Mesenchymal stem cell (in vitro differentiated cells and primary cell): ENCODE data around the gene SRSF12.

Experiments
- DNase-seq: peaks from one replicate; pipeline ENCODE4 v3.0.0-alpha.2; 2013
- H2AFZ ChIP-seq: one replicate; pipeline ENCODE4 v1.6.1; 2013; ENCODE audit warnings: low read depth, mild to moderate bottlenecking, control low read depth, inconsistent platforms, low read length, moderate library complexity
- H2AK5ac ChIP-seq: 2 replicates; pipeline ENCODE4 v1.6.1; 2013; ENCODE audit warnings: low read length, moderate library complexity, mild to moderate bottlenecking, inconsistent platforms; ENCODE audit not compliant: severe bottlenecking
- H2BK120ac ChIP-seq: one replicate; pipeline ENCODE4 v1.6.1; 2013; ENCODE audit warnings: low read depth, mild to moderate bottlenecking, inconsistent platforms, low read length, moderate library complexity
- H2BK12ac ChIP-seq, 2 experiments: one replicate each; pipeline ENCODE4 v1.6.1; 2013; ENCODE audit warnings: inconsistent platforms in 2 of 2, low read length in 2 of 2, mild to moderate bottlenecking in 2 of 2, moderate library complexity in 2 of 2, control low read depth in 1 of 2
- H2BK15ac ChIP-seq: one replicate; pipeline ENCODE4 v1.6.1; 2013; ENCODE audit warnings: mild to moderate bottlenecking, low read depth, inconsistent platforms; ENCODE audit not compliant: poor library complexity, severe bottlenecking
- H2BK5ac ChIP-seq: 2 replicates; pipeline ENCODE4 v1.6.1; 2013; ENCODE audit warnings: low read depth, mild to moderate bottlenecking, low read length, control low read depth, inconsistent platforms; ENCODE audit not compliant: poor library complexity, severe bottlenecking
- H3K14ac ChIP-seq, 2 experiments: one replicate each; pipeline ENCODE4 v1.6.1; 2013; ENCODE audit warnings: inconsistent platforms in 2 of 2, low read length in 2 of 2, control low read depth in 1 of 2, mild to moderate bottlenecking in 1 of 2, moderate library complexity in 1 of 2
- H3K18ac ChIP-seq, 2 experiments: one replicate each; pipeline ENCODE4 v1.6.1; 2013; ENCODE audit warnings: inconsistent platforms in 2 of 2, low read length in 2 of 2, control low read depth in 1 of 2, low read depth in 1 of 2, mild to moderate bottlenecking in 1 of 2
- H3K23ac ChIP-seq, 2 experiments: one replicate each; pipeline ENCODE4 v1.6.1; 2013; ENCODE audit warnings: inconsistent platforms in 2 of 2, low read length in 2 of 2, mild to moderate bottlenecking in 2 of 2, moderate library complexity in 2 of 2, control low read depth in 1 of 2
- H3K27ac ChIP-seq: 2 replicates; pipeline ENCODE4 v1.5.1; 2013; ENCODE audit warnings: mild to moderate bottlenecking, moderate library complexity, low read length, control low read depth, inconsistent platforms; ENCODE audit not compliant: poor library complexity, severe bottlenecking
- H3K27me3 ChIP-seq, 2 experiments: 2 replicates each; pipeline versions ENCODE4 v1.6.1 to v1.7.0; 2013; ENCODE audit warnings: low read length in 2 of 2, mild to moderate bottlenecking in 2 of 2, moderate library complexity in 2 of 2, control low read depth in 1 of 2, inconsistent platforms in 1 of 2; ENCODE audit not compliant: control insufficient read depth in 1 of 2, insufficient read depth in 1 of 2
- H3K36me3 ChIP-seq, 2 experiments: 2 replicates each; pipeline versions ENCODE4 v1.6.1 to v1.7.0; 2013; ENCODE audit warnings: low read length in 2 of 2, control low read depth in 1 of 2, inconsistent platforms in 1 of 2, low read depth in 1 of 2, mild to moderate bottlenecking in 1 of 2; ENCODE audit not compliant: insufficient read depth in 2 of 2, control insufficient read depth in 1 of 2
- H3K4ac ChIP-seq, 2 experiments: one replicate each; pipeline ENCODE4 v1.6.1; 2013; ENCODE audit warnings: inconsistent platforms in 2 of 2, low read length in 2 of 2, mild to moderate bottlenecking in 2 of 2, moderate library complexity in 2 of 2, control low read depth in 1 of 2, low read depth in 1 of 2
- H3K4me1 ChIP-seq: 2 replicates; pipeline ENCODE4 v1.6.1; 2013; ENCODE audit warnings: low read depth, low read length, control low read depth; ENCODE audit not compliant: control insufficient read depth, insufficient read depth
- H3K4me2 ChIP-seq: 2 replicates; pipeline ENCODE4 v1.6.1; 2013; ENCODE audit warnings: low read length, mild to moderate bottlenecking, inconsistent platforms; ENCODE audit not compliant: poor library complexity, severe bottlenecking
- H3K4me3 ChIP-seq, 2 experiments: 2 replicates each; pipeline versions ENCODE4 v1.5.1 to v1.7.0; 2013; ENCODE audit warnings: low read length in 2 of 2, mild to moderate bottlenecking in 2 of 2, control low read depth in 1 of 2, low read depth in 1 of 2; ENCODE audit not compliant: insufficient read depth in 1 of 2
- H3K79me1 ChIP-seq: replicated peaks from 2 replicates; pipeline ENCODE4 v1.6.1; 2013; ENCODE audit warnings: mild to moderate bottlenecking, control low read depth, low read length, inconsistent platforms; ENCODE audit not compliant: poor library complexity, severe bottlenecking
- H3K9ac ChIP-seq: 2 replicates; pipeline ENCODE4 v1.7.0; 2013; ENCODE audit warnings: mild to moderate bottlenecking, low read length, moderate library complexity
- H3K9me3 ChIP-seq: 2 replicates; pipeline ENCODE4 v1.7.0; 2013; ENCODE audit warnings: mild to moderate bottlenecking, low read length; ENCODE audit not compliant: control insufficient read depth
- H4K8ac ChIP-seq: one replicate; pipeline ENCODE4 v1.6.1; 2013; ENCODE audit warnings: inconsistent platforms, mild to moderate bottlenecking, low read length, moderate library complexity
- H4K91ac ChIP-seq: one replicate; pipeline ENCODE4 v1.6.1; 2013; ENCODE audit warnings: mild to moderate bottlenecking, low read length, inconsistent platforms
- WGBS: methylation state at CpG from one replicate; pipeline ENCODE4 v1.1.7; 2013; ENCODE audit warnings: mixed read lengths; 5-methylcytosine and 5-hydroxymethylcytosine counted together

Gene SRSF12

DNA sequence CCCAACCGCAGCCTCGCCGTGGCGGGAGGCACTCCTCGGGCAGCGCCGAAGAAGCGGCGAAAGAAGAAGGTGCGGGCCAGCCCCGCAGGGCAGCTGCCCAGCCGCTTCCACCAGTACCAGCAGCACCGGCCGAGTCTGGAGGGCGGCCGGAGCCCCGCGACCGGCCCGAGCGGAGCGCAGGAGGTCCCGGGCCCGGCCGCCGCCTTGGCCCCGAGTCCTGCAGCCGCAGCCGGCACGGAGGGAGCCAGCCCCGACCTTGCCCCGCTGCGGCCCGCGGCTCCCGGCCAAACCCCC, 36.8 kb downstream of the SRSF12 start:
- Histone ChIP-seq H2BK120ac (peak overlapping the region; percentile 100), H3K18ac (peak overlapping the region; percentile 91 to 98), H3K23ac (peak overlapping the region; percentile 70 to 98), H3K27ac (peak overlapping the region; percentile 99), H2BK5ac (peak overlapping the region; percentile 88), H2AK5ac (peak overlapping the region; percentile 96), H4K8ac (peak overlapping the region; percentile 87), H3K14ac (peak overlapping the region; percentile 68 to 95), H3K4me3 (peak overlapping the region; percentile 88 to 98), H3K79me1 (peaks cover 5% of the 10 kb centered on the region), H3K9ac (peak overlapping the region; percentile 100), H2AFZ (no peak overlapping the region), H2BK15ac (peak overlapping the region; percentile 100), H3K9me3 (no peaks in the 10 kb centered on the region), H4K91ac (peak overlapping the region; percentile 99), H3K4ac (peak overlapping the region; percentile 86 to 98), H3K4me1 (peaks cover 4% of the 10 kb centered on the region), H3K36me3 (peaks cover 8 to 34% of the 10 kb centered on the region in 2 experiments), H3K4me2 (peak overlapping the region; percentile 20), H3K27me3 (no peaks in the 10 kb centered on the region), H2BK12ac (peak overlapping the region; percentile 8 to 66)
- DNase-seq = no peak
- under 1% methylated on average over 30 of the region's 36 CpGs for WGBS

DNA sequence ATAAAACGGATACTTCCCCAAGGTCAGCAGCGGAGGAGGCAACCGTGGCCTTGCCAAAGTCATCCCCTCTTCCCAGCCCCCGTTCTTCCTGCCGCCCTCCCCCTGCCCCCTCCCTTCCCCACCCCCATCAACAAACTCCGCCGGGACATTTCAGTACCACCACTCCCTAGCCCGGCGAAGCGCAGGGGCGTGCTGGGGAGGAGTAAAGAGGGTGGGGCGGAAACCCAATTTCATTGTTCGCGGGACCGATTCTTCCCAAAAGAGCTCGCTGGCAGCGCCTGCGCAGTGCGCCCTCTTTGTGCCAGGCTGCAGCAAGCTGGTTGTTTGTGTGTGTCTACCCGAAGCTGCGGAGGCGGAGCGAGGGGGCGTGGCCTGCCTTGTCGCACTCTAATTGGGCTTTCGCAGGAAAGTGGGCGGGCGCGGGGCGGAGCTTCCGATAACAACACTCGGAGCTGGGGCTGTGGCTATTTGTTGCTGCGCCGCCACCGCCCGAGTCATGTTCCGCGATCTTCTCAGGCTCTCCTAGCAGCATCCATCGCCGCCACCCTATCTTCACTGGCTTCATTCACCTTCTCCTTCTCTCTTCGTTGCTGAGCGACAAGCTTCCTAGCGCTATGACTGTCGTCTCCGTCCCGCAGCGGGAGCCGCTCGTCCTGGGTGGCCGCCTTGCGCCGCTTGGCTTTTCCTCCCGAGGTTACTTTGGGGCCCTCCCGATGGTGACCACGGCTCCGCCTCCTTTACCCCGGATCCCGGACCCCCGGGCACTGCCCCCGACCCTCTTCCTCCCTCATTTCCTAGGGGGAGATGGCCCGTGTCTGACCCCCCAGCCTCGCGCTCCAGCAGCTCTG, 37.4 kb downstream of the SRSF12 start, which contains the start of gene PNRC1:
TSS of gene PNRC1 (plus strand) at position 471 of the 848 bp plus-strand sequence. CDS start at position 615, 144 bp downstream.
- Histone ChIP-seq H3K9me3 (no peaks in the 10 kb centered on the region), H4K91ac (peak within 1 kb of the TSS; percentile 99), H3K18ac (peak within 1 kb of the TSS; percentile 91 to 98), H4K8ac (peak within 1 kb of the TSS; percentile 87), H3K9ac (peak within 1 kb of the TSS; percentile 100), H3K4ac (peak within 1 kb of the TSS; percentile 86 to 98), H2BK5ac (peak within 1 kb of the TSS; percentile 93), H3K79me1 (peaks cover 2% of the 10 kb centered on the region), H3K4me2 (peak within 1 kb of the TSS; percentile 71), H3K36me3 (peaks cover 3 to 28% of the 10 kb centered on the region in 2 experiments), H3K14ac (peak within 1 kb of the TSS; percentile 68 to 95), H2AFZ (no peak within 1 kb of the TSS), H3K4me3 (peak within 1 kb of the TSS; percentile 88 to 98), H2BK15ac (peak within 1 kb of the TSS; percentile 100), H2BK120ac (peak within 1 kb of the TSS; percentile 100), H2AK5ac (peak within 1 kb of the TSS; percentile 96), H3K27ac (peak within 1 kb of the TSS; percentile 99), H3K23ac (peak within 1 kb of the TSS; percentile 70 to 98), H2BK12ac (peak within 1 kb of the TSS; percentile 15 to 66), H3K4me1 (peaks cover 3% of the 10 kb centered on the region), H3K27me3 (no peaks in the 10 kb centered on the region)
- 1% methylated on average over 57 of the region's 63 CpGs for WGBS
- peak; percentile 99 for DNase-seq

DNA sequence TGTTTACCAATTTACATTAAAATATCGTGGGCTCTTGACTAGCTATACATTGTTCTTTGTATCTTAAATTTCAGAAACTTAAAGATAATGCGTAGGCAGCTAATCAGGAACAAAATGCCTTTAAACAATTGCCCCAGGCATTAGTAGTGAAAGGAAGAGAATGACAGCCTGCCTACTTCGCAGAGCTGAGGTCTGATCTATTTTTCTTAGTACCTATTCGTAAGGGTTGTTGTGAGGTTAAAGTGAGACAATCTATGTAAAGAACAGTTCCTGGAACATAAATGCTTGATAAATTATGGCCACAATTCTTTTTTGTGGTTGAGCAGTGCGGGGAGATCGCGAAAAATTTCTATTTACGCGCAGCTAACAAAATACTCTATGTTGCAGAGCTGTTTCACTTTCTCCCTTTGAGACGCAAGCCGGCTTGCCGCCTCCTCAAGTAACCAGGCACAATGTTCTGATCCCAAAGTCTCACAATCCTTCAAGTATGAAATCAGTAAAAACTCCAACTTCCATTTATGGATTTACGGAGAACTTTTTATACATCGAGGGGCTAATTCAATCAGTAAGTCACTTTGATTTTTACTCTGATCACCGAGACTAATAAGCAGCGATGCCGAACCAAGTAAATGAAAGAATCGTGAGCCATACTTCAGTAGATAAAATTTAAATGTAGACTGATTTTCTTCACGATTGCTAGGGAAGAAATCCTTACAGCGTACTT, 38.2 kb downstream of the SRSF12 start:
- Histone ChIP-seq H3K9me3 (no peaks in the 10 kb centered on the region), H4K8ac (no peak overlapping the region), H3K4me3 (peak overlapping the region in 1 of 2 experiments; percentile 98), H4K91ac (no peak overlapping the region), H3K4me1 (peaks cover 3% of the 10 kb centered on the region), H2BK120ac (no peak overlapping the region), H2BK12ac (no peak overlapping the region), H3K9ac (peak overlapping the region; percentile 100), H2AFZ (no peak overlapping the region), H3K14ac (no peak overlapping the region), H3K27ac (peak overlapping the region; percentile 87), H3K79me1 (no peaks in the 10 kb centered on the region), H2BK5ac (peak overlapping the region; percentile 57), H3K4ac (peak overlapping the region in 1 of 2 experiments; percentile 10), H3K4me2 (peak overlapping the region; percentile 71), H3K18ac (no peak overlapping the region), H3K36me3 (peaks cover 0 to 20% of the 10 kb centered on the region in 2 experiments), H2BK15ac (no peak overlapping the region), H2AK5ac (no peak overlapping the region), H3K27me3 (no peaks in the 10 kb centered on the region), H3K23ac (no peak overlapping the region)
- WGBS = 2% methylated on average over 14 of the region's 20 CpGs
- DNase-seq = peak; percentile 86

DNA sequence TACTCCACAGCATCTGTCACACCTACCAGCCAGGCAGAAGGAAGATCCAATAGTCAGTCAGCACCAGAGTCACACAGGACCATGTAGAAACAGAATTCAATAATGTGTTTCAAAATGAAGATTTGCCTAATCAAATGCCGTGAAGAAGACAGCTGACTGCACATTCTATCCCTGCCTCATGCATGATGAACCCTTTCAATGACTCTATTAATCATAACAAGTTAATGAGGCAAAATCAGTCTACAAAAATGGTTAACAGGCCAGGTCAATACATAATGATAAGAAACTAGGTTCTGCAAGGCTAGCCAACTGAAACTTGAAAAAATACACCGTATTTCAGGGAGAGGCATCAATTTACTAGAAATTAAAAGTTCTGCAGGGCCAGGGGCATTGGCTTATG, 44.0 kb downstream of the SRSF12 start:
- no peaks in the 10 kb centered on the region for H3K27me3 ChIP-seq
- no peak overlapping the region for H2BK5ac ChIP-seq
- no peak overlapping the region for H3K14ac ChIP-seq
- no peaks in the 10 kb centered on the region for H3K79me1 ChIP-seq
- H2BK12ac ChIP-seq = no peak overlapping the region
- H3K9ac ChIP-seq = no peak overlapping the region
- H3K4ac ChIP-seq = no peak overlapping the region
- no peak overlapping the region for H3K18ac ChIP-seq
- H3K9me3 ChIP-seq = no peaks in the 10 kb centered on the region
- DNase-seq = no peak
- H2BK120ac ChIP-seq = no peak overlapping the region
- no peak overlapping the region for H3K4me2 ChIP-seq
- no peak overlapping the region for H3K27ac ChIP-seq
- no peak overlapping the region for H2AFZ ChIP-seq
- no peak overlapping the region for H4K8ac ChIP-seq
- H3K4me3 ChIP-seq = no peak overlapping the region
- 98% methylated on average over 2 of the region's 2 CpGs for WGBS
- no peak overlapping the region for H2AK5ac ChIP-seq
- no peaks in the 10 kb centered on the region for H3K36me3 ChIP-seq
- no peaks in the 10 kb centered on the region for H3K4me1 ChIP-seq
- H3K23ac ChIP-seq = no peak overlapping the region
- H4K91ac ChIP-seq = no peak overlapping the region
- H2BK15ac ChIP-seq = no peak overlapping the region
